MG63 (cell line): ENCODE measurements around the gene C10orf120. TPM values are rescaled to one million over a fixed set of nuclear protein-coding genes. Genes with fewer than 3 reads are reported as not detected.

Experiments used
- DNase-seq: peaks from one replicate; pipeline ENCODE4 v3.0.0-alpha.2; 2020
- H3K27me3 ChIP-seq: fragments of 250-450 bp; sonication (Bioruptor Pico); 2 replicates; pipeline ENCODE4 v1.5.1; 2020; ENCODE audit warnings: mild to moderate bottlenecking, moderate library complexity
- H3K36me3 ChIP-seq: fragments of 250-450 bp; sonication (Bioruptor Pico); 2 replicates; pipeline ENCODE4 v1.5.1; 2020; ENCODE audit warnings: mild to moderate bottlenecking, moderate library complexity
- H3K4me3 ChIP-seq: fragments of 250-450 bp; sonication (Bioruptor Pico); 2 replicates; pipeline ENCODE4 v1.5.1; 2020; ENCODE audit warnings: mild to moderate bottlenecking, moderate library complexity
- H3K9me3 ChIP-seq: fragments of 250-450 bp; sonication (Bioruptor Pico); 2 replicates; pipeline ENCODE4 v1.5.1; 2020; ENCODE audit warnings: mild to moderate bottlenecking, moderate library complexity
- total RNA-seq: library from RNA; depleted of rRNA; stranded (reverse); fragments of >200 nt; shearing (Covaris generic); gene quantifications from 2 replicates; pipeline ENCODE4 v1.2.3, GENCODE V29; 2014; ENCODE audit warnings: low replicate concordance

The C10orf120 gene
- total RNA-seq, 1 experiment from 2014 or later = not detected

DNA sequence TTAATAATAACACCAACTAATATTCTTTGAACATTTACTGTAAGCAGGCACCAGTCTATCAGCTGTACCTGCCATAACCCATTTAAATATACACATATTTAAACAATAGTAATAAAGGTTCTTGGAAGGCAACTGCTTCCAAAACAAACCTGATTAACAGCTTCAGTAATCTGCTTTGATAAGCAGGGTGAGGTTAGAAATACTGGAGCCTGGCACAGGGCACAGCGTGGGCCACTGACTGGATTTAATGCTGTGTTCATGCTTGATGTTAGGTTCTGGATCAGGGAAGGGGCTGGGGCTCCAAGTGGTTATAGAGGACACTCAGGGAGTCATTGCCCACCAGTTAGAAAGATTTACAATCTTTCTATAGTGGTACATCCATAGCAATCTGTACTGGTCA is 10.9 kb upstream of the C10orf120 start:
- no peaks in the 10 kb centered on the region for H3K36me3 ChIP-seq
- peaks cover 19% of the 10 kb centered on the region for H3K27me3 ChIP-seq
- no peak for DNase-seq
- H3K9me3 ChIP-seq = no peaks in the 10 kb centered on the region
- H3K4me3 ChIP-seq = no peak overlapping the region

DNA sequence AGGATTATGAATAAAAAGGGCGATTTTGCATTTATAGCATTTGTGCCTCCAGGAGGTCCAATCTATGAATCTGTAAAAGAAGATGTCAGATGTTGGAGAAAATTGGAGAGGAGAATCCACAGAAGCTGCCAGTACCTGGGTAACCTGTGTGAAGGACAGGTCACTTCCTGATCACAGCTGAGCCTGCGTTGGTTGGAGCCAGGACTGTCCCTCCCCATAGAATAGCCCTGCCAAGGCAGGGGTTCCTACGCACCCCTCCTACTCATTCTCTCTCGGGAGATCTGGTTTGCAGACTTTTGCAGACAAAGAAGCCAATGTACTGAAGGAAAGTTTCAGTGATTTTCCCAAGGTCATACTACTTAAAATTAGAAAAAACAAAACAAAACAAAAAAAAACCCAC is 10.3 kb upstream of the C10orf120 start:
- Histone ChIP-seq H3K36me3 (no peaks in the 10 kb centered on the region), H3K27me3 (peaks cover 19% of the 10 kb centered on the region), H3K4me3 (no peak overlapping the region), H3K9me3 (no peaks in the 10 kb centered on the region)
- DNase-seq = no peak

DNA sequence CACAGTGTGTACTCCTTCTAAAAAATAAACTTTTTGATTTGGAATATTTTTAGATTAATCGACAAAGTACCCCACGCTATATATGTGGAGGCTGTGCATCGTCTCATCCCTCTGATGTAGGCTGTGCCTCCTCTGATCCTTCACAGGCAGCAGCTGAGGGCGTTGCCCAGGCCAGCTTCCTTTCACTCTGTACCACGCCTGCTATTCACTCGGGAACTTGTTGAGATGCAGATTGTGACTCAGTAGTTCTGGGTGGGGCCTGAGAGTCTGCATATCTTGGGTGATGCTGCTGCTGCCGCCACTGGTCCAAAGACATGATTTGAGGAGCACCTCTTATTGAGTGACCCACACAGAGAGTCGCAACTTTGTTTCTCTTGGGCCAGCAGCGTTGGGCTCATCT is 7.9 kb upstream of the C10orf120 start:
- no peaks in the 10 kb centered on the region for H3K9me3 ChIP-seq
- H3K36me3 ChIP-seq = no peaks in the 10 kb centered on the region
- H3K4me3 ChIP-seq = no peak overlapping the region
- H3K27me3 ChIP-seq = peaks cover 11% of the 10 kb centered on the region; the same call in 1 of the 2 replicates
- DNase-seq = no peak

DNA sequence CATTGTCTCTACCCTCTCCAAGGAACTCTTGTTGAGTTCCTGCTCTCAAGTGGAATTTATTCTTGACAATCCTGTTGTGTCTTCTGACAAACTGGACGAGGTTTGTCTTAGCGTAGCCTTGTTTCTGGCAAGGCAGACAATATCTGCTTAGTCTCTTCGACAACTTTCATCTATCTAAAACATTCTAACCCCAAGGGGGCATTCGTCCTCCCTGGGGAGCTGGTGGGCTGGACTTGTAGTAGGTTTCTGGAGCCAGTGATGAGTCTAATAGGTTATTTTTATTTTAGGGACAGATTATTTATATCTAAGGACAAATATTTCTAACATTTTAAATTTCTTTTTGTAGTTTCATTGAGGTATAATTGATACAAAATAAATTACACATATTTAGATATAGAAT is 7.3 kb upstream of the C10orf120 start:
- Histone ChIP-seq H3K9me3 (no peaks in the 10 kb centered on the region), H3K27me3 (peaks cover 9% of the 10 kb centered on the region; the same call in 1 of the 2 replicates), H3K4me3 (no peak overlapping the region), H3K36me3 (no peaks in the 10 kb centered on the region)
- DNase-seq = no peak

DNA sequence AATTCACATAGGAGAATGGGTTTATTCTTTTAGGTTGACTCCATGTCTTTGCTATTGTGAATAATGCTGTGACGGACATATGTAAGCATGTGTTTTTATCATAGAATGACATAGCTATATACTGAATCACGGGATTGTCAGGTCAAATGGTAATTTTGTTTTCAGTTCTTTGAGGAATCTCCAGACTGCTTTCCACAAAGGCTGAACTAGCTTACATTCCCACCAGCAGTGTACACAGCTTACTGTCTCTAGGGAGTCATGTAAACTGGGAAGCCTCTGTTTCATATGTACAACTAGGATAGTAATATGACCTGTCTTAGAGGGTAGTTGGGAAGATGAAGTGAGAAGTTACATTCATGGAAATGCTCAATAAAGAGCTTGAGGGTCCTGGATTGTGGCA is 6.8 kb upstream of the C10orf120 start:
- no peak for DNase-seq
- Histone ChIP-seq H3K9me3 (no peaks in the 10 kb centered on the region), H3K4me3 (no peak overlapping the region)

DNA sequence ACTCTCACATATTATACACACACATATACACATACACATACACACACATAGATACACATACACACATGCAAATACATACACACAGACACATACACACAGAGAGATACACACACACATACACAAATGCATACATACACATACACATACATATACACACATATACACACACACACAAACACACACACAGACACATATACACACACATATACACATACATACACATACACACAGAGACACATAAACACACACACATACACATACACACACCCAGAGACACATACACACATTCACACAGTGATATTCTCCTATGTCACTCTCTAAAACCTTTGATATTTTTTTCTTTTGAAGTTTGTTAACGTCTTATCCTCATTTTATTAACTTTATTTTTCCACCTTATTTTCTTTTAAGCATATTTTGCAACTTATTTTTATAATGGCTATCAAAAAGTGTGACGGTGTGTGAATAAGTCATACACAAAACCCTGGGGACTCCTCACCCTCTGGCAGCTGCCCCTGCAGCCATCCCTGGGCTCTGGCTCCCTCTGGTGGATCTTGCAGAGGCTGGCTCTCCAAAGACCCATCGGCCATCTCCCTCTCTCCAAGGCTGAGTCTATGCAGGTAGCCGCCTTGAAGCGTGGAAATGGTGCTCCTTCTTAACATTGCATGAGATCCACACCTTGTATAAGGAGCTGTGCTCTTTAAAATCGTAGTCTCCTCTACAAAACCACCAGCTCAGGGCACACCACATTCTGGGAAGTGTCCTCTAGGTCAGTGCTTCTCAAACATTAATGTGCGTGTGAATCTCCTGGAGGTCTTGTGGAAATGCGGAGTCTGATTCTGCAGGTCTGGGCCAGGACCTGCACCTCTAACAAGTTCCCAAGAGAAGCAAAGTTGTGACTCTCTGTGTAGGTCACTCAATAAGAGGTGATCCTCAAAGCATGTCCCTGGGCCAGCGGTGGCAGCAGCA is 4.1 kb upstream of the C10orf120 start:
- Histone ChIP-seq H3K4me3 (no peak overlapping the region), H3K9me3 (no peaks in the 10 kb centered on the region), H3K36me3 (no peaks in the 10 kb centered on the region), H3K27me3 (peaks cover 3% of the 10 kb centered on the region; the same call in 1 of the 2 replicates)
- DNase-seq = peak; percentile 61

More for the DNA sequence above, 6.8 kb upstream of the C10orf120 start:
- 0 out of 2 replicates have a peak, but pooled peaks cover 6% of the 10 kb centered on the region for H3K27me3 ChIP-seq
- no peaks in the 10 kb centered on the region for H3K36me3 ChIP-seq

DNA sequence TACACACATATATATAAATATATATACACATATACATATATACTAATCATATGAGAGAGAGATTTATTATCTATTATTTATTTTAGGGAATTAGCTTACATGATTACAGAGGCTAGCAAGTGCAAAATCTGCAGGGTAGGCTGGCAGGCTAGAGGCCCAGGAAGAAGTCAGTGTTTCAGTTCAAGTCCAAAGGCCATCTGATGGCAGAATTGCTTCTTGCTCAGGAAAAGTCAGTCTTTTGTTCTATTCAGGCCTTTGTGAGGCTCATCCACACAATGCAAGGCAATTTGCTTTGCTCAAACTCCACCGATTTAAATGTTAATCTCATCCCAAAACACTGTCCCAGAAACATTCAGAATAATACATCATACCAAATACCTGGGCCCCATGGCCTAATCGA is 2.6 kb upstream of the C10orf120 start:
- H3K27me3 ChIP-seq = peaks cover 3% of the 10 kb centered on the region; the same call in 1 of the 2 replicates
- H3K36me3 ChIP-seq = no peaks in the 10 kb centered on the region
- H3K9me3 ChIP-seq = no peaks in the 10 kb centered on the region
- no peak overlapping the region for H3K4me3 ChIP-seq
- no peak for DNase-seq

DNA sequence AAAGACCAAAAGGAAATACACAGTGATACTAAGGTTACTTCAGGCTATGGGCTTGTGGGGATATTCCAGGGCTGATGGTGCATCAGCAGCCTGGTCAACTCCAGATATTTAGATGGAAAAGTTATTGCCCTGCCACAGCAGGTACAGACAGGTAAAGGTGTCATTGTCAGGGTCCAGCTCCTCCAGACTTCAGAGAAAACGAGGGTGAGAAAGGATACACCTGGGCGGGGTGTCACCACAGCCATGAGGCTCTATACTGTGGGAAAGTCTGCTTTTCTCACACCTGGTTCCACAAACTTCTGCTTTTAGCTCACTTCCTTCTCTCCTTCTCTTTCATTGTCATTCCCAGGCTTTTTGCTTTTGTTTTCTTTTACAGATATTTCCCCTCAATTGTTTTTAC is 2.0 kb upstream of the C10orf120 start:
- H3K36me3 ChIP-seq = no peaks in the 10 kb centered on the region
- peaks cover 3% of the 10 kb centered on the region; the same call in 1 of the 2 replicates for H3K27me3 ChIP-seq
- no peaks in the 10 kb centered on the region for H3K9me3 ChIP-seq
- DNase-seq = no peak
- H3K4me3 ChIP-seq = no peak overlapping the region

DNA sequence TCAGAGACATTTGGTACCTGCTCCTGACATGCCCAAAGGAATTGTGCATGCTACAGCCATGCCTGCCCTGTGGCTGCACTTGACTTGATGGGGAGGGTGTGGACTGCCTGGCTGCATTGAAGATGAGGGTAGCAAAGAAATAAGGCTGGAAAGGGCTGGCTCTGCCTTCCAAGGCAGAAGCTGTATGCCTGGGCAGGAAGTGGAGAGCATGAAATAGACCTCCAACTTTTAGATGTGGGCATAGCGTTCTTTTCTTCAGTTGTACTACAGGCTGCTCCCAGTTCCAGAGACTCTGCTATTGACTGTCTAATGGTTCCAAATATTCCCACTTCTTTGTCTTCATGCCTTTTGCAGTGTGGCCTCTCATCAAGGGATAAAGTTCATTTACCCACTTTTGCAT is 3.0 kb downstream of the C10orf120 start:
- Histone ChIP-seq H3K4me3 (no peak overlapping the region), H3K36me3 (no peaks in the 10 kb centered on the region), H3K27me3 (peaks cover 2% of the 10 kb centered on the region; the same call in 1 of the 2 replicates), H3K9me3 (no peaks in the 10 kb centered on the region)
- no peak for DNase-seq

DNA sequence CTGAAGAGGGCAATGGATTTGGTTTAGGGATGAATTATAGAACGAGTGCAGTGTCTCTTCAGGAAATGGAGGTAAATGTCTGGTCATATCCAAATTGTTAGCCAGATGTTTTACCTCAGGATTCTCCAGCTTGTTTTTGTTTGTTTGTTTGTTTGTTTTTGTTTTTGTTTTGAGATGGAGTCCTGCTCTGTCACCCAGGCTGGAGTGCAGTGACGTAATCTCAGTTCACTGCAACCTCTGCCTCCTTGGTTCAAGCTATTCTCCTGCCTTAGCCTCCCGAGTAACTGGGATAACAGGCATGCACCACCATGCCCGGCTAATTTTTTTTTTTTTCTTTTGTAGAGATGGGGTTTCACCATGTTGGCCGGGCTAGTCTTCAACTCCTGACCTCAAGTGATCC is 6.9 kb downstream of the C10orf120 start:
- H3K4me3 ChIP-seq = no peak overlapping the region
- peaks cover 5% of the 10 kb centered on the region for H3K27me3 ChIP-seq
- no peaks in the 10 kb centered on the region for H3K36me3 ChIP-seq
- no peak for DNase-seq
- no peaks in the 10 kb centered on the region for H3K9me3 ChIP-seq

DNA sequence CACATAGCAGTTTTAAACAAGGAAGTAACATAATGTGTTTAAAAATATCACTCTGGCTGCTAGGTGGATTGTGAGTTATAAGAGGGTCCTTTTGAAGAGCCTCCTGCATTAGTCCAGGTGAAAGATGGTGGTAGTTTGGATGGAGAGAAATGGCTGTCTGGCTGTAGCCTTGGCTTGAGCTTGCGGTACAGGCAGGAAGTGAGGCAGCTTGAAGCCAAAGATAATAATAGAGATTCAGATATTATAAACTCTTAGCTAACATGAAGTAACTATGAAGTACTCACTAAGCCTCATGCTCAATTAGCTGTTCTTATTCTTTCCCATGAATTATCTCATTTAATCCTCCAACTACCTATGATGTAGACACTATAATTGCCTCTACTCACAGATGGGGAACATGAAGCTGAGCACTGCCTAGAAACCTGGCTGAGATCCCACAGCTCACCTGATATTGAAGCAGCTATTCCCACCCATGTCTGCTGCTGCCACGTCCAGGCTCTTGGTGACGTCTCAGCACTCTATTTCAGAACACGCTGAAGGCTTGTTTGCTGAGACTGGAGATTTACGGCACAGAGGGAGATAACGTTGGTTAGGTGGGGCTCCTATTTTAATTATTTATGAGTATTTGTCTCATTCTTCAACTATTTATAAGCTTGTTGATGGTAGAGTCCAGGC is 10.4 kb downstream of the C10orf120 start:
- no peak for DNase-seq
- H3K36me3 ChIP-seq = no peaks in the 10 kb centered on the region
- peaks cover 5% of the 10 kb centered on the region for H3K27me3 ChIP-seq
- H3K4me3 ChIP-seq = no peak overlapping the region
- H3K9me3 ChIP-seq = no peaks in the 10 kb centered on the region

DNA sequence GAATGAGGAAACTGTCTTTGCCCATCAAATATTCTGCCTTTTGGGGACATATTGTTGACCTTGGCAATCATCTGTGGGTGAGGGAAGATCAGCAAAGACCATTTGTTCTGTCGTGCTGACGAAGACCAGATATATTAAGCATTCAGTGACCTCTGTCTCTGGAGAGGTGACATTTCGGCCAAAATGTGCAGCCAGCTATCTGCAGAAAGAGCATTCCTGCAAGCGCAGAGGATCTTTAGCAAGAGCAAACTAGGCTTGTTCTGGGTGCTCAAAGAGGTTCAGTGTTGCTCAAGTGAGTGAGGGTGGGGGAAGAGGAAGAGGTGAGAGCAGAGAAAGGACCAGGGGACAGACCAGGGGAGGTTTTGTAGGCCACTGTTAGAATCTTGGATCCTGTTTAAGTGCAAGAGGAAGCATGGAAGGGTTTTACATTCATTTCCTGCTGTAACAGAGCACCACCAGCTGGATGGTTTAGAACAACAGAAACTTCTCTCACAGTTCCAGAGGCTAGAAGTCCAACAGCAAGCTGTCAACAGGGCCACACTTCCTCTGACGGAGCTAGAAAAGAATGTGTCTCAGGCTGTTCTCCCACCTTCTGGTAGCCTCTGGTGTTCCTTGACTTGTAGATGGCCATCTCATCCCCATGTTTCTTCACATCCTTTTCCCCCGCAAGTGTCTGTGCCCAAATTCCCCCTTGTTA is 11.2 kb downstream of the C10orf120 start:
- DNase-seq = peak; percentile 20

DNA sequence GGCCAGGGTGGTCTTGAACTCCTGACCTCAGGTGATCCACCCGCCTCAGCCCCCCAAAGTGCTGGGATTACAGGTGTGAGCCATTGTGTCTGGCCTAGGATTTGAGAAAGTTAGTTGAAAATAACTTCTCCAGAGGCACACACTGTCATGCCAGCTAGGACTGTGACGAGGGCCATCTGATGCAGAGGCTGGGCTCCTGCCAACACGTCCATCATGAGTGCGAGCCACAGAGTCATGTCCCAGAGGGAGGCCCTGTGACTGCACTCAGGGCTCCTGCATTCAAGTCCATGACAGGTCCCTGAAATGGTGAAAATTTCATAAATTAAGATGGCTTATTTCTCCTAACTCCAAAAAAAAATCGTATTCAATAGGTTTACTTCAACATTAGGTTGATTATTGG is 17.1 kb downstream of the C10orf120 start:
- no peaks in the 10 kb centered on the region for H3K36me3 ChIP-seq
- peaks cover 5% of the 10 kb centered on the region; the same call in 1 of the 2 replicates for H3K27me3 ChIP-seq
- no peak overlapping the region for H3K4me3 ChIP-seq
- no peaks in the 10 kb centered on the region for H3K9me3 ChIP-seq
- DNase-seq = no peak

More for the DNA sequence above, 11.2 kb downstream of the C10orf120 start:
- H3K36me3 ChIP-seq = no peaks in the 10 kb centered on the region
- no peak overlapping the region for H3K4me3 ChIP-seq
- peaks cover 5% of the 10 kb centered on the region for H3K27me3 ChIP-seq
- H3K9me3 ChIP-seq = no peaks in the 10 kb centered on the region

DNA sequence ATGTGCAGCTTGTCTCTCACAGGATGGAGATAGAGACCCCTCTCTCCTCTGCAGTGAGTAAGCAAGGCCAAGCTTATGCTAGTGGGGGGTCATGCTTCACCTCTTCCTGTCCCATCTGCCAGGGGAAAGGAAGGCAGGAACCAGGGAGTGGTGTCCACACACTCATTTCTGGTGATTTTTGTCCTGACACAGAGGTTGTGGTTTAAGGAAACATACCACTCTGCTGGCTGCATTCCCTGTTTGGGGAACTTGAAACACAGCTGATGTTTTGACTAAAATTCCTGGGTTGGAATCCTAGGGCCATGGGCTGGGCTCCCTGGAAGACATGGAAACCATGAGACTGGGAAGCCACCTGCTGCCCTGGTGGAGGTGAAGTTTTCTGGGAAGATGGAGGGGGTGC is 21.4 kb downstream of the C10orf120 start:
- H3K9me3 ChIP-seq = no peaks in the 10 kb centered on the region
- no peak for DNase-seq
- no peaks in the 10 kb centered on the region for H3K36me3 ChIP-seq
- H3K4me3 ChIP-seq = no peak overlapping the region
- peaks cover 4% of the 10 kb centered on the region; the same call in 1 of the 2 replicates for H3K27me3 ChIP-seq

DNA sequence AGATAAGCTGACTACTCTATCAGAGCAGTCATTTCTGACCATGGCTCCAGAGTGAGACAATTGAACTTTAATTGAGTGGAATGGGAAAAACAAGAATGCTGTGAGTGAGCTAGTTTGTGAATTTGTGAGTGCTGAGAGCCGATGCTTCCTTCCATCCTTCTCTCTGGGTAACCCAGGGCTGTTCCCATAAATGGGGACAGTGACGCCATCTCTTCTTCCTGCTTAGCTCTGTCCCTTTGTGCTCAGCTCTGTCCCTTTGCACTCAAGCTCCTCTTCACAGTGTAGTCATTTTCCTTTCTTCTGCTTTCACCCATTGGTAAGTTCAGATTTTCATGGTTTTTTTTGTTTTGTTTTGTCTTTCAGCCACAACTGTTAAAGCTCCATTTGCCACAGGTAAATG is 24.4 kb downstream of the C10orf120 start:
- no peaks in the 10 kb centered on the region for H3K9me3 ChIP-seq
- no peaks in the 10 kb centered on the region for H3K36me3 ChIP-seq
- no peak overlapping the region for H3K4me3 ChIP-seq
- DNase-seq = no peak
- no peaks in the 10 kb centered on the region; the same call in 1 of the 2 replicates for H3K27me3 ChIP-seq

DNA sequence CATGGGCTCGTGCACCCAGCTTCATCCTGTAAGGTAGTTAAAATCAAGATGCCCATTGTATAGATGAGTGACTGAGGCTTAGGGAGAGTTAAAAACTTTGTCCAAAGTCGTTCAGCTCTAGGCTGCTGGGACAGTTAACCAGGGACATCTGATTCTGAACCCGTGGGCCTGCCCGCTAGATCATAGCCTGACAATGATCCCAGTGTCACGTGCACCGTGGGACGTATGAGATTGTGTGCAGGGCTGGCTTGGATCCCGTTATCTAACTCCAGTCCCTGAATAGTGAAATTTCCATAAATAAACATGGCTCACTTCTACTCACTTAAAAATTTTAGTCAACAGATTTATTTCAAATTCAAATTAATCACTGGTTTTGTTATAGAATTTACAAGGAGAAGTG is 24.9 kb downstream of the C10orf120 start:
- H3K27me3 ChIP-seq = no peaks in the 10 kb centered on the region; the same call in 1 of the 2 replicates
- no peak overlapping the region for H3K4me3 ChIP-seq
- DNase-seq = no peak
- H3K36me3 ChIP-seq = no peaks in the 10 kb centered on the region
- no peaks in the 10 kb centered on the region for H3K9me3 ChIP-seq

DNA sequence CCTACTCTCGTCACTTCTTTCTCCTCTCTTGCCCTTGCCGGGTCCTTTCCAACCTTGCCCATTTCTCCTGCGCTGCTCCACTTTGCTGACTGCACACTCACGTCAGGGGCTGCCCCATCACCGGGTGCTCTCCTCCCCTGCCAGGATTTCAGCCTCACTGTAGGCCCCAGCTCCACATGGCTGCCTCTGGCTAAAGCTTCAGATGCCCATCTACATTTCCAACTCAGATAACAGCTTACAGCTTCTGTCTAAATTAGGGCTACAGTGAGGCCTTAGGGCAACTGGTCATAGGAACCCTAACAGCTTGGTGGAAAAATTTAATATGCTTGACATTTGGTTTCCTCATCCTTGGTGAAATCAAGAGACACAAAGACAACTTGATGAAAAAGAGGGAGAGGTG is 25.9 kb downstream of the C10orf120 start:
- Histone ChIP-seq H3K9me3 (no peaks in the 10 kb centered on the region), H3K36me3 (no peaks in the 10 kb centered on the region), H3K27me3 (no peaks in the 10 kb centered on the region; the same call in 1 of the 2 replicates), H3K4me3 (no peak overlapping the region)
- no peak for DNase-seq
